Gastrocnemius medialis (tissue), 4 donors: Measurements from ENCODE around the gene PANX3.

Source experiments
- POLR2A ChIP-seq, 2 donors: fragments of 450-650 bp; IDR thresholded peaks; one replicate each; pipeline ENCODE4 v1.6.1; 2017; ENCODE audit warnings: antibody characterized with exemption in 2 of 2, mild to moderate bottlenecking in 2 of 2, moderate library complexity in 2 of 2
- TF ChIP-seq, protein P1 (sequence below), 5 experiments: fragments of 450-650 bp in 3 of 5; fragments of 200-600 bp in 2 of 5; sonication (generic) in 2 of 5; IDR thresholded peaks in 4 of 5; conservative IDR thresholded peaks in 1 of 5; 1 replicate in 4 of 5; 2 replicates in 1 of 5; pipeline ENCODE4 v1.5.1; 2016 to 2019; ENCODE audit warnings: antibody characterized with exemption in 5 of 5, mild to moderate bottlenecking in 3 of 5, moderate library complexity in 3 of 5

GRCh38 chr11:124656774-124657630 is 45.8 kb downstream of the PANX3 start:
- TF ChIP-seq, protein P1, sequence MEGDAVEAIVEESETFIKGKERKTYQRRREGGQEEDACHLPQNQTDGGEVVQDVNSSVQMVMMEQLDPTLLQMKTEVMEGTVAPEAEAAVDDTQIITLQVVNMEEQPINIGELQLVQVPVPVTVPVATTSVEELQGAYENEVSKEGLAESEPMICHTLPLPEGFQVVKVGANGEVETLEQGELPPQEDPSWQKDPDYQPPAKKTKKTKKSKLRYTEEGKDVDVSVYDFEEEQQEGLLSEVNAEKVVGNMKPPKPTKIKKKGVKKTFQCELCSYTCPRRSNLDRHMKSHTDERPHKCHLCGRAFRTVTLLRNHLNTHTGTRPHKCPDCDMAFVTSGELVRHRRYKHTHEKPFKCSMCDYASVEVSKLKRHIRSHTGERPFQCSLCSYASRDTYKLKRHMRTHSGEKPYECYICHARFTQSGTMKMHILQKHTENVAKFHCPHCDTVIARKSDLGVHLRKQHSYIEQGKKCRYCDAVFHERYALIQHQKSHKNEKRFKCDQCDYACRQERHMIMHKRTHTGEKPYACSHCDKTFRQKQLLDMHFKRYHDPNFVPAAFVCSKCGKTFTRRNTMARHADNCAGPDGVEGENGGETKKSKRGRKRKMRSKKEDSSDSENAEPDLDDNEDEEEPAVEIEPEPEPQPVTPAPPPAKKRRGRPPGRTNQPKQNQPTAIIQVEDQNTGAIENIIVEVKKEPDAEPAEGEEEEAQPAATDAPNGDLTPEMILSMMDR (IDR thresholded peaks at IDR 0.05 in 4 of 5, conservative IDR thresholded peaks at IDR 0.05 in 1 of 5), result no peak
- TF ChIP-seq POLR2A (IDR thresholded peaks at IDR 0.05), result no peak
